Adrenal gland (tissue), 5 donors: ENCODE measurements around the gene ABHD4.

Experiments used
- POLR2A ChIP-seq, 2 donors: fragments of 450-650 bp; IDR thresholded peaks; one replicate each; pipeline ENCODE4 v1.6.1; 2017; ENCODE audit warnings: antibody characterized with exemption in 2 of 2, mild to moderate bottlenecking in 2 of 2, moderate library complexity in 1 of 2
- TF ChIP-seq, protein P1 (sequence below), 6 experiments: fragments of 450-650 bp in 4 of 6; fragments of 200-600 bp in 2 of 6; sonication (generic) in 1 of 6; IDR thresholded peaks; 1 replicate in 5 of 6; 2 replicates in 1 of 6; pipeline versions ENCODE4 v1.5.1 to v1.8.0; 2016 to 2021; ENCODE audit warnings: antibody characterized with exemption in 6 of 6, mild to moderate bottlenecking in 2 of 6, moderate library complexity in 1 of 6
- donor health status: DM: no; HTN: no; CAD: no.

GRCh38 chr14:22613736-22614239 is 15.7 kb downstream of the ABHD4 start:
- TF ChIP-seq, protein P1, sequence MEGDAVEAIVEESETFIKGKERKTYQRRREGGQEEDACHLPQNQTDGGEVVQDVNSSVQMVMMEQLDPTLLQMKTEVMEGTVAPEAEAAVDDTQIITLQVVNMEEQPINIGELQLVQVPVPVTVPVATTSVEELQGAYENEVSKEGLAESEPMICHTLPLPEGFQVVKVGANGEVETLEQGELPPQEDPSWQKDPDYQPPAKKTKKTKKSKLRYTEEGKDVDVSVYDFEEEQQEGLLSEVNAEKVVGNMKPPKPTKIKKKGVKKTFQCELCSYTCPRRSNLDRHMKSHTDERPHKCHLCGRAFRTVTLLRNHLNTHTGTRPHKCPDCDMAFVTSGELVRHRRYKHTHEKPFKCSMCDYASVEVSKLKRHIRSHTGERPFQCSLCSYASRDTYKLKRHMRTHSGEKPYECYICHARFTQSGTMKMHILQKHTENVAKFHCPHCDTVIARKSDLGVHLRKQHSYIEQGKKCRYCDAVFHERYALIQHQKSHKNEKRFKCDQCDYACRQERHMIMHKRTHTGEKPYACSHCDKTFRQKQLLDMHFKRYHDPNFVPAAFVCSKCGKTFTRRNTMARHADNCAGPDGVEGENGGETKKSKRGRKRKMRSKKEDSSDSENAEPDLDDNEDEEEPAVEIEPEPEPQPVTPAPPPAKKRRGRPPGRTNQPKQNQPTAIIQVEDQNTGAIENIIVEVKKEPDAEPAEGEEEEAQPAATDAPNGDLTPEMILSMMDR (IDR thresholded peaks at IDR 0.05): no peak
- no peak for TF ChIP-seq POLR2A (IDR thresholded peaks at IDR 0.05)
